ENCODE measurements around the gene ZMYND11. TPM values are rescaled to one million over a fixed set of nuclear protein-coding genes. Genes with fewer than 3 reads are reported as not detected.

Gene ZMYND11
- polyA plus RNA-seq, 2 of the 4 experiments (the other 2 are of a cell fraction), result 47.7 to 99.7 TPM

DNA sequence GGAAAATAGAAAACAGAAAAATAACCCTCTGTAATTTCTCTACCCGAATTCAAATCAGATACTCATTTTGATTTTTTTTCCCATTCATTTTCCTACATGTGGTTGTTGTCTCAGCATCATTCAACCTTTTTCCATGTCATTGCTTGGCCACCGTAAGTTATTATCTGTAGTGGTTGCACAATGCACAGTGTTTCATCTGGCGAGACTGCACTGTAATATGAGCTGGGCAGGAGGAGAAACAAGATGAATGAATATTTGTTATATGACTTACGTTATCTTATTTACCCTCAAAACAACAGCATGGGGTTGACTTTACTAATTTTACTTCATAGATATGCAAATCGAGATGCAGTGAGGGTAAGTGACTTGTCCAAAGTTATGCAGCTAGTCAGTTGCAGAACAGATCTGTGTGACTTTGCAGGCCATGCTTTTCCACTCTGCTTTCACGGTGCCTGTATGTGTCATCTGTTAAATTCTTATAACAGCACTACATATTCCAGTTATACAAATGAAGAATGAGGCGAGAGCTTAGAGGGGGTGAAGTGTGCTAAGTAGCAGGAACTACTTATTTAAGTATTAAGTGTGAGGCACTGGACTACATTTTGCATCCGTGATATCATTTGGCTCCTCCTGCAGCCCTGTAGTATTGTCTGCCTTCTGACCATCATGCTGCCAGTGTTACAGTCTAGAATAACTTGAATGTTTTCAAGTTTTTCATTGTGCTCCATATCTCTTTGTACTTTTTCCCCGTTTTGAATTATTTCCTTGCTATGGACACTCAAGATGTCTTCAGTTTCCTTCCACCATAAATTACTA is 56.7 kb downstream of the ZMYND11 start (continued):
- TF ChIP-seq, protein P1, sequence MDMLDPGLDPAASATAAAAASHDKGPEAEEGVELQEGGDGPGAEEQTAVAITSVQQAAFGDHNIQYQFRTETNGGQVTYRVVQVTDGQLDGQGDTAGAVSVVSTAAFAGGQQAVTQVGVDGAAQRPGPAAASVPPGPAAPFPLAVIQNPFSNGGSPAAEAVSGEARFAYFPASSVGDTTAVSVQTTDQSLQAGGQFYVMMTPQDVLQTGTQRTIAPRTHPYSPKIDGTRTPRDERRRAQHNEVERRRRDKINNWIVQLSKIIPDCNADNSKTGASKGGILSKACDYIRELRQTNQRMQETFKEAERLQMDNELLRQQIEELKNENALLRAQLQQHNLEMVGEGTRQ (IDR thresholded peaks at IDR 0.05), result no peak
- TF ChIP-seq GATA3 (IDR thresholded peaks at IDR 0.05; ENCODE audit: borderline replicate concordance), result no peak
- TF ChIP-seq ZC3H11A (IDR thresholded peaks at IDR 0.05), result no peak

DNA sequence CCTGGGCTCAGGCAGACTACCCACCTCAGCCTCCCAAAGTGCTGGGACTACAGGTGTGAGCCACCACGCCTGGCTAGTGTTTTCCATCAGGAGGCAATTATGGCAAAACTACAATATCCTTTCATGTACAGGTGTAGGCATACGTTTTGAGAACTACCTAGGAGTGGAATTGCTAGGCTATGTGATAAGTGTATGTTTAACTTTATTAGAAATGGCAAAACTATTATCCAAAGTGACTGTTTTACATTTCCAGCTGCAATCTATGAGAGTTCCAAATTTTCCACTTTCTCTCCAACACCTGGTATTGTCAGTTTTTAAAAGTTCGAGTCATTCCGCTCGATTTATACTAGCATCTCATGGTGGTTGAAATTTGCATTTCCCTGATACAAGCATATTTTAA is 59.0 kb downstream of the ZMYND11 start:
- no peak for TF ChIP-seq MAFK (IDR thresholded peaks at IDR 0.05; ENCODE audit: partially characterized antibody)
- TF ChIP-seq TP53 (CRISPR knock-in tag; IDR thresholded peaks at IDR 0.05), result no peak
- TF ChIP-seq HOXB5 (CRISPR knock-in tag; IDR thresholded peaks at IDR 0.05), result no peak
- TF ChIP-seq, protein P2, sequence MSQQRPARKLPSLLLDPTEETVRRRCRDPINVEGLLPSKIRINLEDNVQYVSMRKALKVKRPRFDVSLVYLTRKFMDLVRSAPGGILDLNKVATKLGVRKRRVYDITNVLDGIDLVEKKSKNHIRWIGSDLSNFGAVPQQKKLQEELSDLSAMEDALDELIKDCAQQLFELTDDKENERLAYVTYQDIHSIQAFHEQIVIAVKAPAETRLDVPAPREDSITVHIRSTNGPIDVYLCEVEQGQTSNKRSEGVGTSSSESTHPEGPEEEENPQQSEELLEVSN (IDR thresholded peaks at IDR 0.05; ENCODE audit: borderline replicate concordance, low read depth), result no peak
- no peak for TF ChIP-seq SREBF2 (IDR thresholded peaks at IDR 0.05)
- no peak for TF ChIP-seq NR3C1 (IDR thresholded peaks at IDR 0.05)
- TF ChIP-seq, protein P3, sequence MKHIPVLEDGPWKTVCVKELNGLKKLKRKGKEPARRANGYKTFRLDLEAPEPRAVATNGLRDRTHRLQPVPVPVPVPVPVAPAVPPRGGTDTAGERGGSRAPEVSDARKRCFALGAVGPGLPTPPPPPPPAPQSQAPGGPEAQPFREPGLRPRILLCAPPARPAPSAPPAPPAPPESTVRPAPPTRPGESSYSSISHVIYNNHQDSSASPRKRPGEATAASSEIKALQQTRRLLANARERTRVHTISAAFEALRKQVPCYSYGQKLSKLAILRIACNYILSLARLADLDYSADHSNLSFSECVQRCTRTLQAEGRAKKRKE (CRISPR knock-in tag; IDR thresholded peaks at IDR 0.05; ENCODE audit: low read depth), result no peak
- TF ChIP-seq GATA3 (IDR thresholded peaks at IDR 0.05; ENCODE audit: borderline replicate concordance), result no peak
- TF ChIP-seq RARB (CRISPR knock-in tag; IDR thresholded peaks at IDR 0.05), result no peak
- TF ChIP-seq RNF2 (IDR thresholded peaks at IDR 0.05; ENCODE audit: borderline replicate concordance, low read depth), result no peak
- TF ChIP-seq, protein P4, sequence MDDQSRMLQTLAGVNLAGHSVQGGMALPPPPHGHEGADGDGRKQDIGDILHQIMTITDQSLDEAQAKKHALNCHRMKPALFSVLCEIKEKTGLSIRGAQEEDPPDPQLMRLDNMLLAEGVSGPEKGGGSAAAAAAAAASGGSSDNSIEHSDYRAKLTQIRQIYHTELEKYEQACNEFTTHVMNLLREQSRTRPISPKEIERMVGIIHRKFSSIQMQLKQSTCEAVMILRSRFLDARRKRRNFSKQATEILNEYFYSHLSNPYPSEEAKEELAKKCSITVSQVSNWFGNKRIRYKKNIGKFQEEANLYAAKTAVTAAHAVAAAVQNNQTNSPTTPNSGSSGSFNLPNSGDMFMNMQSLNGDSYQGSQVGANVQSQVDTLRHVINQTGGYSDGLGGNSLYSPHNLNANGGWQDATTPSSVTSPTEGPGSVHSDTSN (IDR thresholded peaks at IDR 0.05), result no peak
- TF ChIP-seq CHD4 (IDR thresholded peaks at IDR 0.05; ENCODE audit: borderline replicate concordance), result no peak
- no peak for TF ChIP-seq ZSCAN20 (CRISPR knock-in tag; IDR thresholded peaks at IDR 0.05)
- TF ChIP-seq, protein P1 (IDR thresholded peaks at IDR 0.05), result no peak
- no peak for TF ChIP-seq SMC3 (IDR thresholded peaks at IDR 0.05)
- no peak for TF ChIP-seq TFCP2L1 (CRISPR knock-in tag; IDR thresholded peaks at IDR 0.05)
- TF ChIP-seq CBX2 (IDR thresholded peaks at IDR 0.05; ENCODE audit: borderline replicate concordance, low read depth), result no peak
- TF ChIP-seq BHLHE40 (IDR thresholded peaks at IDR 0.05; ENCODE audit: low read depth, low read length), result no peak
- TF ChIP-seq NPAS2 (CRISPR knock-in tag; IDR thresholded peaks at IDR 0.05; ENCODE audit: borderline replicate concordance), result no peak
- TF ChIP-seq, protein P5, sequence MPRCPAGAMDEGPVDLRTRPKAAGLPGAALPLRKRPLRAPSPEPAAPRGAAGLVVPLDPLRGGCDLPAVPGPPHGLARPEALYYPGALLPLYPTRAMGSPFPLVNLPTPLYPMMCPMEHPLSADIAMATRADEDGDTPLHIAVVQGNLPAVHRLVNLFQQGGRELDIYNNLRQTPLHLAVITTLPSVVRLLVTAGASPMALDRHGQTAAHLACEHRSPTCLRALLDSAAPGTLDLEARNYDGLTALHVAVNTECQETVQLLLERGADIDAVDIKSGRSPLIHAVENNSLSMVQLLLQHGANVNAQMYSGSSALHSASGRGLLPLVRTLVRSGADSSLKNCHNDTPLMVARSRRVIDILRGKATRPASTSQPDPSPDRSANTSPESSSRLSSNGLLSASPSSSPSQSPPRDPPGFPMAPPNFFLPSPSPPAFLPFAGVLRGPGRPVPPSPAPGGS (IDR thresholded peaks at IDR 0.05), result no peak
- DNase-seq (ENCODE audit: low read depth in 1 of 2, low spot score in 1 of 2) (no peak), ATAC-seq (no peak), FAIRE-seq (no peak)
- Histone ChIP-seq H3K4me1 (no peaks in the 10 kb centered on the region), H3K4me2 (no peak overlapping the region), H3K27ac (no peak overlapping the region), H3K4me3 (no peak overlapping the region), H3K9me3 (no peaks in the 10 kb centered on the region)
- ChIA-PET CTCF (no interaction called here), POLR2A (no interaction called here)
- WGBS (ENCODE audit: missing lambda C conversion rate), result 94% methylated on average over 5 of the region's 5 CpGs

Measured in A549 (cell line).